Stimulated activated CD8-positive, alpha-beta memory T cell treated with anti-CD3 and anti-CD28 coated beads, Interleukin-7, amount 100 ng/mL, for 4 hours (primary cell): ENCODE measurements around the gene CHRD.

ENCODE experiments used
- DNase-seq, 2 donors: peaks; one replicate each; pipeline ENCODE4 v3.0.0-alpha.2; 2020; ENCODE audit warnings: low read depth in 2 of 2

Gene CHRD

GRCh38 chr3:184360929-184361531 is 18.8 kb upstream of the CHRD start:
- no peak for DNase-seq

DNA sequence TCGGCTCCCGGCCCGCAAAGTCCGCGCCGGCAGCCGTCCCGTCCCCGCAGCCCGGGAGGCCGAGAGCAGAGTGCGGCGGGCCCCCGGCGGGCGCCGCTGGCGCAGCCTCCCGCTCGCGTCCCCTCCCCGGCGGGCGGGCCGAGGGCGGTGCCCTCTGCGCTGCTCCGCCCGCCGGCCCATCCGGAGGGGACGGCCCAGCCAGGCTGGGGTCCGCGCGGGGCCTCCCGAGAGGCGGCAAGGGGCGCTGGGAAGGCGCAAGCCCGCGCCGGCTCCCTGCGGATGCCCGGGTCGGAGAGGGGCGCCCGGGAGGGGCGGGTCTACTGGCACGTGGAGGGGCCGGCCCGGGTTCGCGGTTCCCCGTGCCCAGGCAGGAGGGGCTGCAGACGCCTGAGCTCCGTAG is 18.3 kb upstream of the CHRD start, which contains the start of the genes CLCN2 and POLR2H:
Gene CLCN2, minus strand, starts transcription at position 74 of the 400 bp plus-strand sequence. CDS start 126 bp downstream, outside the sequence.
Gene POLR2H, plus strand, starts transcription at position 179 of the 400 bp plus-strand sequence. CDS start 1,783 bp downstream, outside the sequence.
- DNase-seq = peak in 1 of 2 donors; percentile 37

- DNase-seq = peak in 1 of 2 donors; percentile 20
Observed at GRCh38 chr3:184361932-184362667, 17.8 kb upstream of the CHRD start.

DNA sequence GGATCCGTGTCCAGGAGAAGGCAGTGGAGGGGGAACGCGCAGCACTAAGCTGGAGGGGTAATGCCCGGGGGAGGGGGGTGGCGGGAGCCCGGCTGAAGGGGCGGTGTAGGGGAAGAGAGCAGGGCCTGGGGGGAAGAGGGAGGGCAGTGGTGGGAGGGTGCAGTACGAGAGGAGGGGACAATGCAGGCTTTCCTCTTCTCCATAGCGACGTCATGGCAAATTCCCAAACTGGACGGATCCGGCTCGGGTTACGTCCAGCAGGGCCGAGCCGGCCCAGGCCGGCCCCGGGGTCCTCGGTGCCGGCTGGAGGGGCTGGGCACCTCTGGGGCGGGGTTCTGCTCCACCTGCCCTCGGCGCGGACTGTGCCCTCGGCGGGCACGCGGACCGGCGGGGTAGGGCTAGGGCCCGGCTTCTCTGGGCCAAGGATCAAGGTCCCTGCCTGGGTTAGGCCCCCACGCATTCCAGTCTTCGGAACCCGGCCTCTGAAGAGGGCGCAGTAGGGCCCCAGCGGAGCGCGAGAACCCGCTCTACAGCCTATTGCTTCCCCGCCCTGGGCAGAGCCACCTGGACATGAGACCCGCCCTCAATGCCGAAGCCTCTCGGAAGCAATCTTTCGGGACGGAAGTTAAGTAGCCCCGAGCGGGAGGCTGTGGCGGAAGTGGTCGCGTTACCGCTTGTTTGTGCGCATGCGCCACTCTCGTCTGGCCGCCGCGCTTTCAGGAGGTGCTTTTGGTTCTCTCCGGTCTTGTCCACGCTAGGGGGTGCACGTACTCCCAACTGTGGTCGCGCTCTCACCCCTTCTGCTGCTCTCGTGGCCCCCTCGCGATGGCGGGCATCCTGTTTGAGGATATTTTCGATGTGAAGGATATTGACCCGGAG is 16.9 kb upstream of the CHRD start:
- peak; percentile 91 to 94 for DNase-seq

DNA sequence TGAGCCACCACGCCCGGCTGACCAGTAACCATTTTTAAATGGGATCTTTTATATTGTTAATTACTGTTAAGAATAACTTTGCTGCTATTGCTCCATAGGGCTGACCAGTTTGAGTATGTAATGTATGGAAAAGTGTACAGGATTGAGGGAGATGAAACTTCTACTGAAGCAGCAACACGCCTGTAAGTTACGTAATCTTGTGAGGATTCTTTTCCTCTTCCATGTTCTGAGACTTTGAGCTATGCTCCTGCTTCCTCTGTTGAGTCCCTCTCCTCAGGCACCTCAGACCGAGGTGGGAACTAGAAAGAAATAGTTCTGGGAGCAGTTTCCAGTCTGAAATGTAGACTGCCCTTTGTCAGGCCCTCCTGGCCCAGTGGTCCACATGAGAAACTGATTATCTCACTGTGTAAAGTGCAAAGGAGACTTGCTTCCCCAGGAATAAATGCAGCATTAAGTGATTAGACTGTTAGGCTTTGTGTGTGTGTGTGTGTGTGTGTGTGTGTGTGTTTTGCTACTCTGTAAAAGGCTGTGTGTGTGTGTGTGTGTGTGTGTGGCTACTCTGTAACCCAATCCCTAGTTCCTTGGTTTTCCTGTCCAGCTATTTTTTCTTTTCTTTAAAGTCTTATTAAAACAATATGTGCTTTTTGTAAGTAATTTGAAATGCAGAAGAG is 13.1 kb upstream of the CHRD start:
- DNase-seq = no peak

DNA sequence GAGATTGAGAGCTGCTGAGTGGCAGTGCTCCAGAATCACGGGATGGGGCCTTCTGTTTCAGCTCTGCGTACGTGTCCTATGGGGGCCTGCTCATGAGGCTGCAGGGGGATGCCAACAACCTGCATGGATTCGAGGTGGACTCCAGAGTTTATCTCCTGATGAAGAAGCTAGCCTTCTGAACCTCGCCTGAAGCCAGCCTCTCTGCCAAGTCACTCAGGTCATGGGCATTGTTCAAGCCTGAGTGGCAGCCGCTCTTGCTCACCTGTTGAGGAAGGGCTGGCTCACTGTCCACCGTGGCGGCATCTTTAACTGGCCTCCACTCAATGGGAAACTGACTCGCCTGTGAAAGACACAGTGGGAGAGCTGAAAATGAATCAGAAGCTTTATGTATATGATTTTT is 11.7 kb upstream of the CHRD start:
- no peak for DNase-seq

DNA sequence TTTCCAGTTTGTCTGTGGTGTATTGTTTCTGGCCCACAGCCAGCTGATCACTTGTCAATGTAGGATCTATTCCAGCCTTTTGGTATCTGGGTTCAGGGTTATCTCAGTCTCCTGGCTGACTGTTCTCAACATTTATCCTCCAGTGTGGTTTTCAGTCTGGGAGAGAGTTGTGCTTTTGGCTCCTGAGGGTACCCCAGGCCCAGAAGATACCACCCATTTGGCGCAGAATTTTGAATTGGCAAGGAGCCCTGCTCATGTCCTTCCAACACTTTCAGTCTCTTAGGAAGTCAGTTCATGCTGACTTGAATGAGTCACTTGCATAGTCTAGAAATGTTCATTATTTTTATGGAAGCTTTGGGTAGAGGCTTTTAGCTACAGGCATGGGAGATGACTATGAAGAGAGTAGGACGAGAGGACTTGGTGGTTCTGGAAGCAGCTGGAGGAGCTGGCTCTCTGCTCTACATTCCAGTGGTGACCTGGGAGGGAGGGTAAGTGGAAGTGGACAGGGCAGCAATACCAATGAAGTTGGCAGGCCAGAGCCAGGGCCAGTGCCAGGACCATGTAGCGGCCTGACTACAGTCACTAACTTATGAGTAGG is 11.2 kb upstream of the CHRD start:
- DNase-seq = no peak

- peak in 1 of 2 donors; percentile 30 for DNase-seq
Observed at GRCh38 chr3:184371570-184372018, 8.3 kb upstream of the CHRD start.

GRCh38 chr3:184372296-184372821 is 7.5 kb upstream of the CHRD start:
- no peak for DNase-seq

DNA sequence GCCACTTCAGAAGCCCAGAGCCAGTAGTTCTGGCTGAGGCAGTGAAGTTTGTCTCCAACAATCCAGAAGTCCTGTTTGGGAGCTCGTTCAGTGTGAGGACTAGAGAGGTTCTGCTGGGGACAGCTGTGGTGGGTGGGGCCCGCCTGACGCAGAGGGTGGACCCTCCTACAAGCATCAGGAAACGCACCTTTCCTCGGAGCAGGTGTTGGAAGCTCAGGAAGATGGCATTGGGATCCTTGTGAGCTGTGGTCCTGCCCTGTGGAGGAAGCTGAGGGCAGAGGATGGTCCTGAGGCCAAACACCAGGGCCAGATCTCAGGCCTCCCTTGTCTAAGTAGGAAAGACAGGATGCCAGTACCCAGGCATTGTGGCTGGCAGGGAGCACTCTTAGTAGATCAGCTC is 6.9 kb upstream of the CHRD start:
- DNase-seq = no peak

DNA sequence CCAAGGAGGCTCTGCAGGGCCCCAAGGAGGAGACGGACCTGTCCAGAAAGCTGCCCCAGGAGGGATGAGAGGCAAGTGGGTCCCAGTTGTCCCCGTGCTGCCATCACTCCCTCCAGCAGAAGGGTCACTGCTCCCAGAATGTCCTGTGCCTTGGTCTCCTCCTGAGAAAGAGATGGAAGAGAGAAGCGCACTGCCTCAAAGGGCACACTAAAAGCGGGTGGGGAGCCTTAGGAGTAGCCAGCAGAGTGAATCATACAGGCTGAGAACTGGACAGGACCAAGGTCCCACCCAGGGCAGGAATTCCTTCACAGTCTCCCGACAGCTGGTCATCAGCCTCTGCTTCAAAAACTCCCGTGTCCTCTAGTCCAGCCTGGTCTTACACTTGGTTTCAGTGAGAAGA is 6.4 kb upstream of the CHRD start:
- DNase-seq = no peak

DNA sequence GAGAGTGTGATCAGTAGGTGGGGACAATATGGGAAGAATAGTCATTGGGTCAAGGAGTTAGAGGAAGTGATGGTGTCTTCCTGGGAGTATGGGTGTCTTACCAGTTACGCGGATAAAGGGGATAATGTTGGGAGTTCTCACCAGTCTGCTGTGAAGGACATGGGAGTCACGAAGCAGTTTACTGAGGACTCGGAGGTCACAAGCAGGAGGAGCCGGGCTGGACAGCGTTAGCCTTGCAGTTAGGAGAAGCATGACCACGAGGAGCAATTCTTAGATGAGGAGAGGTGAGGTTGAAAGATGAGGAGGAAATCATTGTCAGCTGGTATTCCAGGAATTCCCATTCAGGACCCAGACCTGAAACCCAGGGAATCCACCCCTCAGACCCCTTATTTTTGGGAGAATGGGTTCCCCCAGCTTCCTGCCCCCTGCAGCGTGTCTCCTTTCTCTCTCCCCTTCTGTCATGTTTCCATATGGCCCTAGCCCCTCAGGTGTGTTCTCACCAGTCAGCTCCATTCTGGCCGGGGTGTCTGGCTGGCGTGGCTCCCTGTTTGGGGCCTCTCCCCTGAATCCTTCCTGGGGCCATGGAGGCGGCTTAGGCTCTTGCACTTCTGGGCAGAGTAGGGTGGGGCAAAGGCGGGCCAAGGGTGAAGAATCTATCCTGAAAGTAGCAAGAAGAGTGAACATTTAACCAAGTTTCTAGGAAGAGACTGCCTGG is 4.0 kb upstream of the CHRD start:
- DNase-seq = no peak

GRCh38 chr3:184377374-184377773 is 2.5 kb upstream of the CHRD start:
- no peak for DNase-seq

DNA sequence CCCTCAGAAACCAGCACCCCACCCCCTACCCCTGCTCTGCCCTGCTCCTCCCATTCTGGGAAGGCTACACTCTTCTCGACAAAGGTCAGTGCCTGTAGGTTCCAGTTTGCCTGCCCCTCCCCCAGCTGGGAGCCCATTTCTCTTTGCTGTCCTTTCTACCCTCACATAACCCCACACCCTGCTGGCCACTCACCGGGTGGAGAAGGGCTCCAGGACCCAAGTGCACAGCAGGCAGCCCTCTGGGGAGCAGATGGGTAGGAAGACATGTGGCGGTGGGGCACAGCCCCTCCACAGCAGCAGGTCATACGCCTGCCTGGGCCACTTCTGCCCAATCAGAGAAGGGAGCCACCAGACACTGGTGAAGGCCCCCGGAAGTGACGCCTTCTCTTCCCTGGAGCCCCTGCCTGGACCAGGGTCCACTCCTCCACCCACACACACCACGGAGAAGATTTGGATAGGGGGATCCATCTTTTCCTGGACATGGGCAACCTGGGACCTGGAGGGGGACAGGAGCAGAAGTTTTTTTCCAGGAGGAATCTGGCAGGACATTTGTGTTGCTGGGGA is 1.9 kb upstream of the CHRD start, which contains the start of gene THPO:
Gene THPO, minus strand, starts transcription at position 326 of the 564 bp plus-strand sequence. CDS start 1,948 bp downstream, outside the sequence.
- DNase-seq = no peak

DNA sequence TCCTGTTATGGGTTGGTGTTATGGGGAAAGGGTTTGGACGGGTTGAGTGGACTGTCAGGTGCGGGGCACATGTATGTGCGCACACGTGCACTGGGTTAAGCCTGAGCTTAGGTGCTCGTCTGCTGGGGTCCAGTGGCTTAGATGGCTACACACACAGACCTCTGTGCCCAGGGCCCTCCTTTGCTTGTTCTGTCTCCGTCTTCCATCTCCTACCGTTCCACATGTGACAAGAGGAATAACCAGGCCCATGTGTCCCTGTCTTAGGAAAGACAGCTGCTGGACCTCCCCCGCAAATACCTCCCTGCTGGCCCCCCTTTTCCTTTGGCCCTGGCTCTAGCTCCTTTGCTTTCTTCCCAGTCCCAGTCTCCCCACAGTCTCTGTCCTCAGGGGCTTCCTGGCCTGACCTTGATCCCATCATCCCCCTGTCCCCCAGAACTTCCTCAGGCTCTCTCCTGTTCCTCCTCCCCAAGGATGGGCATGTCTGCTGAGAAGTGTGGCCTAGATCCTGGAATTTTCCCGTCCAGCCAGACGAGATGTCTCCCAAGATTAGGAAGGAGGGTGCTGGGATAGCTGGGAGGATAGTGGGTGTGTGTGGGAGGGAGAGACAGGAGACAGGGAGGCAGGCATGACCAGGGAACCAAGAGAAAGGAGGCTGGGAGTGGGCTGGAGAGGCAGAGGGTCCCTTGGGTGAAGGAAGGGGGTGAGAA is 1.1 kb upstream of the CHRD start:
- no peak for DNase-seq

DNA sequence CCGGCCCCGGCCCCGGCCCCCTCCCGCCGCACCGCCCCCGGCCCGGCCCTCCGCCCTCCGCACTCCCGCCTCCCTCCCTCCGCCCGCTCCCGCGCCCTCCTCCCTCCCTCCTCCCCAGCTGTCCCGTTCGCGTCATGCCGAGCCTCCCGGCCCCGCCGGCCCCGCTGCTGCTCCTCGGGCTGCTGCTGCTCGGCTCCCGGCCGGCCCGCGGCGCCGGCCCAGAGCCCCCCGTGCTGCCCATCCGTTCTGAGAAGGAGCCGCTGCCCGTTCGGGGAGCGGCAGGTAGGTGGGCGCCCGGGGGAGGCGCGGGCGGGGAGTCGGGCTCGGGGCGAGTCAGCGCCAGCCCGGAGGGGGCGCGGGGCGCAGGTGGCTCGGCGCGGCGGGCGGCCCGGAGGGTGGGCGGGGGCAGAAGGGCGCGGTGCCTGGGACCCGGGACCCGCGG is 352 bp downstream of the CHRD start:
- peak in 1 of 2 donors; percentile 15 for DNase-seq

DNA sequence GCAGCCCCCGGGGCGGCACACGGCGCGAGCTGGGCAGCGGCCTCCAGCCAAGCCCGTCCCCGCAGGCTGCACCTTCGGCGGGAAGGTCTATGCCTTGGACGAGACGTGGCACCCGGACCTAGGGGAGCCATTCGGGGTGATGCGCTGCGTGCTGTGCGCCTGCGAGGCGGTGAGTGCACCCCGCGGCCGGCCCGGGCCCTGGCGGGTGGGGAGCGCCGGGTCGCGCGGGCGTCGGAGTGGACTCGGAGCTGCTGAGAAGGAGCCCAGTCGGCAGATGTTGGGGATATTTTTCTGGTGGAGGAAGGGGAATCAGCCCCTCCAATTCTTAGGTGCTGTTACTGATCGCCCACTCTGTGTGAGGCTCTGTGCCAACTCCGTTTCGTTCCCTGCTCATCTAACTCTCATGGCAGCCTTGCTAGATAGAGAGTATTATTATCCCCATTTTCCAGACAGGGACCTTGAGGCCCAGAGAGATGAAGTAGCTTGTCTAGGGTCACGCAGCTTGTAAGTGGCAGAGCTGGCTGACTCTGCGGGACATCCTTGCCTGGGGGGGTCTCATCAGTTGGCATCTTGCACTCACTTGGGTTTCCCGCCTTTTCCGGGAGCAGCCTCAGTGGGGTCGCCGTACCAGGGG is 890 bp downstream of the CHRD start:
- no peak for DNase-seq
